ENCODE data around the gene AGRP. TPM values are rescaled to one million over a fixed set of nuclear protein-coding genes. Genes with fewer than 3 reads are reported as not detected.

Gene AGRP
- total and polyA plus RNA-seq, 4 donors: 0.18 to 0.50 TPM; not detected in 2

DNA sequence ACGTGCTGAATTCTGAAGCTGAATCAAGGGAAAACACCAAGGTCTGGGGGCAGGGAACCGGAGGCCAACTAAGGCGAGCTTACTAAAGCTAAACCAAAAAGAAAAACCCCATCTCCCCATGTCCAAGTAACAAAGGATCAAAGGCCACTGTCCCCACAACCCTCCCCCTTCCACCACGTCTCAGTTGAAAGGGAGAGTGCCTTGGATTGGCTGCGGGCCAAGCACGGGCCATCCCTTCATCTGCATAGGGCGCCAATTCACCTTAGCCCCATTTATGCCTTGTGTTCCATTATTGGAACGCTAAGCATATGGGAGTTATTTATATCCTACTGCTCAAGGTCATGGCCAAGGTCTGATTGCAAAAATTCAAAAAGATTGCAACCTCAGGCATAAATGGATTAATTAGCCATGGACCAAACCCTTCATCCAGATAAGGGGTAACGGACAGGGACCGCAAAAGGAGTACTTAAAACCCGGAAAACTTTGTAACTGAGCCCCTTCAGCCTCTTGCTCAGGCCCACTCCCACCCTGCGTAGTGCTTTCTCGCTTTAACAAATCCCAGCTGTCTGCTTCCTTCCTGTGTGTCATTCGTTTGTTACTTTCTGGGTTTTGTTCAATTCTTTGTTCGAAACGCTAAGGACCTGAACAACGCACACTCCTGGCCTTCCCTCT is 1.6 kb downstream of the AGRP start:
- Histone ChIP-seq H3K4me1 (ENCODE audit: control insufficient read depth in 4 of 4, insufficient read depth in 4 of 4, low read length in 3 of 4) (peaks cover 10 to 53% (median 44%) of the 10 kb centered on the region in 4 donors), H3K36me3 (ENCODE audit: control insufficient read depth in 4 of 4, insufficient read depth in 3 of 4, low read depth in 1 of 4, low read length in 3 of 4) (peaks cover 0 to 7% (median 1%) of the 10 kb centered on the region in 4 donors), H3K9me3 (ENCODE audit: control insufficient read depth in 4 of 4, low read length in 3 of 4) (no peaks in the 10 kb centered on the region), H3K4me3 (ENCODE audit: low read depth in 1 of 3, low read length in 3 of 3) (peak overlapping the region; percentile 47 to 62 (median 61)), H3K27ac (ENCODE audit: low read depth in 1 of 2, low read length in 2 of 2) (peak overlapping the region; percentile 66 to 77), H3K9ac (ENCODE audit: low read depth in 1 of 2, low read length in 2 of 2) (peak overlapping the region; percentile 81 to 82), H3K27me3 (ENCODE audit: control insufficient read depth in 4 of 4, insufficient read depth in 4 of 4, low read length in 3 of 4) (no peaks in the 10 kb centered on the region)
- peak; percentile 66 for DNase-seq (ENCODE audit: low spot score)
- peak in 1 of 2 donors; percentile 26 for TF ChIP-seq HNF4A (conservative IDR thresholded peaks at IDR 0.05)
- peak; percentile 73 for TF ChIP-seq NR2F2 (IDR thresholded peaks at IDR 0.05)
- no peak for TF ChIP-seq YY1 (IDR thresholded peaks at IDR 0.05)
- WGBS: 32% methylated on average over 17 of the region's 17 CpGs

DNA sequence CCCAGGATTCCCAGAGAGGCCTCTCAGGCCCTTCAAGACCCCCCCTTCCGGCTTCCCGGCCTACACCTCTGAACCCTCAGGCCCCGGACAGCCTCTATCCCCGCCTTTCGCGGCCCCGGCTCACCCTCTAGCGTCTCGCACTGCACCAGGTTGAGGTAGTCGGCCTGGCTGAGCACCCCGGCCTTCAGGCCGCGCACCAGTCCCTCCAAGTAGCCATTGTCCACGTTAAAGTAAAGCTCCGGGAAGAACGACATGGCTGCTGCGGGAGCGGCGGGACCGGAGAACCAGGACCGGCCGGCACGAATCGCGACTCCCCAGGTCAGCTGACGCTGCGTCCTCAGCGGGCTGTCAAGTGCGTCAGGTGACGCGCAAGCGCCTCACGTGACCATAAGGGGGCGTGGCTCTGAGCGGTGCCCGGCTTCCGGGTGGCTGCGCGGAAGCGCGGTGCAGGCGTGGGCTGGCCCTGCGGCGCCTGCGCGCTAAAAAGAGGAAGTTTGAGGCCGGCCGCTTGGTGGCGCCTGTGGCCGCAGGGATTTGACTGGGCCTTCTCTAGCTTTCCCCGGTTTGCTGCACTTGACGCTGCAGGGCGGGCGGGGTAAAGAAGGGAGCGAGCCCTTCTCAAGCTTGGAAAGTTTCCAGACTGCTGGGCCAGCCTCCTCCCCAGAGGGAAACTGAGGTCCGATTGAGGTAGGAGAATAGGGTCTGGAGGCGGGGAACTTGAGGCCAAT is 2.4 kb downstream of the AGRP start, which contains the start of gene ATP6V0D1:
Gene ATP6V0D1, minus strand, starts transcription at position 325 of the 728 bp plus-strand sequence. Its CDS starts 71 bp downstream, at position 254.
- TF ChIP-seq, protein P1, sequence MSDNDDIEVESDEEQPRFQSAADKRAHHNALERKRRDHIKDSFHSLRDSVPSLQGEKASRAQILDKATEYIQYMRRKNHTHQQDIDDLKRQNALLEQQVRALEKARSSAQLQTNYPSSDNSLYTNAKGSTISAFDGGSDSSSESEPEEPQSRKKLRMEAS (IDR thresholded peaks at IDR 0.05): peak; percentile 78
- peak; percentile 54 for TF ChIP-seq FOXA1 (IDR thresholded peaks at IDR 0.05)
- TF ChIP-seq GABPA (IDR thresholded peaks at IDR 0.05 in 1 of 2, conservative IDR thresholded peaks at IDR 0.05 in 1 of 2): peak; percentile 14 to 88
- TF ChIP-seq EGR1 (IDR thresholded peaks at IDR 0.05; ENCODE audit: low read depth in 2 of 2): peak; percentile 60 to 77
- TF ChIP-seq SP1 (IDR thresholded peaks at IDR 0.05): peak; percentile 65
- no peak for TF ChIP-seq NR2F2 (IDR thresholded peaks at IDR 0.05)
- TF ChIP-seq FOXA2 (IDR thresholded peaks at IDR 0.05): peak; percentile 22
- peak in 1 of 2 donors; percentile 41 for TF ChIP-seq RXRA (IDR thresholded peaks at IDR 0.05)
- TF ChIP-seq, protein P2, sequence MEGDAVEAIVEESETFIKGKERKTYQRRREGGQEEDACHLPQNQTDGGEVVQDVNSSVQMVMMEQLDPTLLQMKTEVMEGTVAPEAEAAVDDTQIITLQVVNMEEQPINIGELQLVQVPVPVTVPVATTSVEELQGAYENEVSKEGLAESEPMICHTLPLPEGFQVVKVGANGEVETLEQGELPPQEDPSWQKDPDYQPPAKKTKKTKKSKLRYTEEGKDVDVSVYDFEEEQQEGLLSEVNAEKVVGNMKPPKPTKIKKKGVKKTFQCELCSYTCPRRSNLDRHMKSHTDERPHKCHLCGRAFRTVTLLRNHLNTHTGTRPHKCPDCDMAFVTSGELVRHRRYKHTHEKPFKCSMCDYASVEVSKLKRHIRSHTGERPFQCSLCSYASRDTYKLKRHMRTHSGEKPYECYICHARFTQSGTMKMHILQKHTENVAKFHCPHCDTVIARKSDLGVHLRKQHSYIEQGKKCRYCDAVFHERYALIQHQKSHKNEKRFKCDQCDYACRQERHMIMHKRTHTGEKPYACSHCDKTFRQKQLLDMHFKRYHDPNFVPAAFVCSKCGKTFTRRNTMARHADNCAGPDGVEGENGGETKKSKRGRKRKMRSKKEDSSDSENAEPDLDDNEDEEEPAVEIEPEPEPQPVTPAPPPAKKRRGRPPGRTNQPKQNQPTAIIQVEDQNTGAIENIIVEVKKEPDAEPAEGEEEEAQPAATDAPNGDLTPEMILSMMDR (IDR thresholded peaks at IDR 0.05; ENCODE audit: low read depth, low read length, missing input control): peak; percentile 83
- no peak for TF ChIP-seq HNF4A (conservative IDR thresholded peaks at IDR 0.05)
- TF ChIP-seq YY1 (IDR thresholded peaks at IDR 0.05): peak; percentile 82
- TF ChIP-seq, protein P3, sequence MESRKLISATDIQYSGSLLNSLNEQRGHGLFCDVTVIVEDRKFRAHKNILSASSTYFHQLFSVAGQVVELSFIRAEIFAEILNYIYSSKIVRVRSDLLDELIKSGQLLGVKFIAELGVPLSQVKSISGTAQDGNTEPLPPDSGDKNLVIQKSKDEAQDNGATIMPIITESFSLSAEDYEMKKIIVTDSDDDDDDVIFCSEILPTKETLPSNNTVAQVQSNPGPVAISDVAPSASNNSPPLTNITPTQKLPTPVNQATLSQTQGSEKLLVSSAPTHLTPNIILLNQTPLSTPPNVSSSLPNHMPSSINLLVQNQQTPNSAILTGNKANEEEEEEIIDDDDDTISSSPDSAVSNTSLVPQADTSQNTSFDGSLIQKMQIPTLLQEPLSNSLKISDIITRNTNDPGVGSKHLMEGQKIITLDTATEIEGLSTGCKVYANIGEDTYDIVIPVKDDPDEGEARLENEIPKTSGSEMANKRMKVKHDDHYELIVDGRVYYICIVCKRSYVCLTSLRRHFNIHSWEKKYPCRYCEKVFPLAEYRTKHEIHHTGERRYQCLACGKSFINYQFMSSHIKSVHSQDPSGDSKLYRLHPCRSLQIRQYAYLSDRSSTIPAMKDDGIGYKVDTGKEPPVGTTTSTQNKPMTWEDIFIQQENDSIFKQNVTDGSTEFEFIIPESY (IDR thresholded peaks at IDR 0.05): peak; percentile 65
- TF ChIP-seq, protein P4, sequence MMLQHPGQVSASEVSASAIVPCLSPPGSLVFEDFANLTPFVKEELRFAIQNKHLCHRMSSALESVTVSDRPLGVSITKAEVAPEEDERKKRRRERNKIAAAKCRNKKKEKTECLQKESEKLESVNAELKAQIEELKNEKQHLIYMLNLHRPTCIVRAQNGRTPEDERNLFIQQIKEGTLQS (IDR thresholded peaks at IDR 0.05): no peak
- TF ChIP-seq HNF4G (IDR thresholded peaks at IDR 0.05): no peak
- no peak for TF ChIP-seq JUND (IDR thresholded peaks at IDR 0.05)
- peak; percentile 77 to 83 for TF ChIP-seq RAD21 (IDR thresholded peaks at IDR 0.05)
- TF ChIP-seq, protein P5, sequence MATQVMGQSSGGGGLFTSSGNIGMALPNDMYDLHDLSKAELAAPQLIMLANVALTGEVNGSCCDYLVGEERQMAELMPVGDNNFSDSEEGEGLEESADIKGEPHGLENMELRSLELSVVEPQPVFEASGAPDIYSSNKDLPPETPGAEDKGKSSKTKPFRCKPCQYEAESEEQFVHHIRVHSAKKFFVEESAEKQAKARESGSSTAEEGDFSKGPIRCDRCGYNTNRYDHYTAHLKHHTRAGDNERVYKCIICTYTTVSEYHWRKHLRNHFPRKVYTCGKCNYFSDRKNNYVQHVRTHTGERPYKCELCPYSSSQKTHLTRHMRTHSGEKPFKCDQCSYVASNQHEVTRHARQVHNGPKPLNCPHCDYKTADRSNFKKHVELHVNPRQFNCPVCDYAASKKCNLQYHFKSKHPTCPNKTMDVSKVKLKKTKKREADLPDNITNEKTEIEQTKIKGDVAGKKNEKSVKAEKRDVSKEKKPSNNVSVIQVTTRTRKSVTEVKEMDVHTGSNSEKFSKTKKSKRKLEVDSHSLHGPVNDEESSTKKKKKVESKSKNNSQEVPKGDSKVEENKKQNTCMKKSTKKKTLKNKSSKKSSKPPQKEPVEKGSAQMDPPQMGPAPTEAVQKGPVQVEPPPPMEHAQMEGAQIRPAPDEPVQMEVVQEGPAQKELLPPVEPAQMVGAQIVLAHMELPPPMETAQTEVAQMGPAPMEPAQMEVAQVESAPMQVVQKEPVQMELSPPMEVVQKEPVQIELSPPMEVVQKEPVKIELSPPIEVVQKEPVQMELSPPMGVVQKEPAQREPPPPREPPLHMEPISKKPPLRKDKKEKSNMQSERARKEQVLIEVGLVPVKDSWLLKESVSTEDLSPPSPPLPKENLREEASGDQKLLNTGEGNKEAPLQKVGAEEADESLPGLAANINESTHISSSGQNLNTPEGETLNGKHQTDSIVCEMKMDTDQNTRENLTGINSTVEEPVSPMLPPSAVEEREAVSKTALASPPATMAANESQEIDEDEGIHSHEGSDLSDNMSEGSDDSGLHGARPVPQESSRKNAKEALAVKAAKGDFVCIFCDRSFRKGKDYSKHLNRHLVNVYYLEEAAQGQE (IDR thresholded peaks at IDR 0.05): peak; percentile 69
- TF ChIP-seq TAF1 (conservative IDR thresholded peaks at IDR 0.05): peak; percentile 89
- WGBS: under 1% methylated on average over 57 of the region's 57 CpGs
- peaks cover 10 to 55% (median 44%) of the 10 kb centered on the region in 4 donors for H3K4me1 ChIP-seq (ENCODE audit: control insufficient read depth in 4 of 4, insufficient read depth in 4 of 4, low read length in 3 of 4)
- H3K9me3 ChIP-seq (ENCODE audit: control insufficient read depth in 4 of 4, low read length in 3 of 4): no peaks in the 10 kb centered on the region
- H3K27me3 ChIP-seq (ENCODE audit: control insufficient read depth in 4 of 4, insufficient read depth in 4 of 4, low read length in 3 of 4): no peaks in the 10 kb centered on the region
- H3K4me3 ChIP-seq (ENCODE audit: low read depth in 1 of 3, low read length in 3 of 3): peak within 1 kb of the TSS; percentile 70 to 98 (median 87)
- peak within 1 kb of the TSS; percentile 85 to 93 for H3K27ac ChIP-seq (ENCODE audit: low read depth in 1 of 2, low read length in 2 of 2)
- H3K36me3 ChIP-seq (ENCODE audit: control insufficient read depth in 4 of 4, insufficient read depth in 3 of 4, low read depth in 1 of 4, low read length in 3 of 4): peaks cover 0 to 7% (median 1%) of the 10 kb centered on the region in 4 donors
- peak; percentile 100 for DNase-seq (ENCODE audit: low spot score)
- peak within 1 kb of the TSS; percentile 81 to 88 for H3K9ac ChIP-seq (ENCODE audit: low read depth in 1 of 2, low read length in 2 of 2)
